ENCODE data around the gene UTP25.
"Not testable (repeated sequence)": the region's sequence is repeated elsewhere in the genome, so short reads cannot be mapped to it uniquely, and the experiment has no call there.

UTP25 gene

GRCh38 chr1:209882286-209882685 is 54.5 kb downstream of the UTP25 start:
- Histone ChIP-seq H3K9me3 (ENCODE audit: control insufficient read depth, insufficient read depth, low read length) (no peaks in the 10 kb centered on the region), H3K4me1 (ENCODE audit: insufficient read depth, low read length) (peaks cover 21% of the 10 kb centered on the region), H3K36me3 (ENCODE audit: insufficient read depth, low read length) (no peaks in the 10 kb centered on the region), H3K9ac (ENCODE audit: low read depth, low read length) (no peak overlapping the region)

- Histone ChIP-seq H3K36me3 (ENCODE audit: insufficient read depth, low read length) (no peaks in the 10 kb centered on the region), H3K9me3 (ENCODE audit: control insufficient read depth, insufficient read depth, low read length) (no peaks in the 10 kb centered on the region), H3K4me1 (ENCODE audit: insufficient read depth, low read length) (peaks cover 21% of the 10 kb centered on the region), H3K9ac (ENCODE audit: low read depth, low read length) (no peak overlapping the region)
Observed at GRCh38 chr1:209882942-209883340, 55.2 kb downstream of the UTP25 start.

GRCh38 chr1:209883341-209883971 is 55.7 kb downstream of the UTP25 start:
- Histone ChIP-seq H3K9ac (ENCODE audit: low read depth, low read length) (no peak overlapping the region), H3K9me3 (ENCODE audit: control insufficient read depth, insufficient read depth, low read length) (no peaks in the 10 kb centered on the region), H3K36me3 (ENCODE audit: insufficient read depth, low read length) (no peaks in the 10 kb centered on the region)

GRCh38 chr1:209884249-209884648 is 56.5 kb downstream of the UTP25 start:
- Histone ChIP-seq H3K36me3 (ENCODE audit: insufficient read depth, low read length) (no peaks in the 10 kb centered on the region), H3K9ac (ENCODE audit: low read depth, low read length) (no peak overlapping the region), H3K4me1 (ENCODE audit: insufficient read depth, low read length) (peaks cover 21% of the 10 kb centered on the region), H3K9me3 (ENCODE audit: control insufficient read depth, insufficient read depth, low read length) (no peaks in the 10 kb centered on the region)

More at GRCh38 chr1:209883341-209883971, 55.7 kb downstream of the UTP25 start:
- H3K4me1 ChIP-seq (ENCODE audit: insufficient read depth, low read length), result peaks cover 21% of the 10 kb centered on the region

- H3K36me3 ChIP-seq (ENCODE audit: insufficient read depth, low read length), result no peaks in the 10 kb centered on the region
- H3K4me1 ChIP-seq (ENCODE audit: insufficient read depth, low read length), result peaks cover 21% of the 10 kb centered on the region
- no peak overlapping the region for H3K9ac ChIP-seq (ENCODE audit: low read depth, low read length)
- no peaks in the 10 kb centered on the region for H3K9me3 ChIP-seq (ENCODE audit: control insufficient read depth, insufficient read depth, low read length)
Observed at GRCh38 chr1:209884665-209885117, 56.9 kb downstream of the UTP25 start.

- Histone ChIP-seq H3K9me3 (ENCODE audit: control insufficient read depth, insufficient read depth, low read length) (no peaks in the 10 kb centered on the region), H3K36me3 (ENCODE audit: insufficient read depth, low read length) (no peaks in the 10 kb centered on the region), H3K4me1 (ENCODE audit: insufficient read depth, low read length) (peaks cover 21% of the 10 kb centered on the region), H3K9ac (ENCODE audit: low read depth, low read length) (no peak overlapping the region)
Observed at GRCh38 chr1:209885403-209886218, 57.8 kb downstream of the UTP25 start.

- Histone ChIP-seq H3K36me3 (ENCODE audit: insufficient read depth, low read length) (no peaks in the 10 kb centered on the region), H3K4me1 (ENCODE audit: insufficient read depth, low read length) (peaks cover 21% of the 10 kb centered on the region), H3K9ac (ENCODE audit: low read depth, low read length) (no peak overlapping the region), H3K9me3 (ENCODE audit: control insufficient read depth, insufficient read depth, low read length) (no peaks in the 10 kb centered on the region)
Observed at GRCh38 chr1:209886219-209886536, 58.4 kb downstream of the UTP25 start.

GRCh38 chr1:209888291-209889076 is 60.7 kb downstream of the UTP25 start:
- H3K36me3 ChIP-seq (ENCODE audit: insufficient read depth, low read length); H3K9ac ChIP-seq (ENCODE audit: low read depth, low read length): not testable (repeated sequence)
- peaks cover 21% of the 10 kb centered on the region for H3K4me1 ChIP-seq (ENCODE audit: insufficient read depth, low read length)

GRCh38 chr1:209889077-209889418 is 61.3 kb downstream of the UTP25 start:
- Histone ChIP-seq H3K36me3 (ENCODE audit: insufficient read depth, low read length) (no peaks in the 10 kb centered on the region), H3K9me3 (ENCODE audit: control insufficient read depth, insufficient read depth, low read length) (no peaks in the 10 kb centered on the region), H3K9ac (ENCODE audit: low read depth, low read length) (no peak overlapping the region), H3K4me1 (ENCODE audit: insufficient read depth, low read length) (peaks cover 16% of the 10 kb centered on the region)

More at GRCh38 chr1:209888291-209889076, 60.7 kb downstream of the UTP25 start:
- not testable (repeated sequence) for H3K9me3 ChIP-seq (ENCODE audit: control insufficient read depth, insufficient read depth, low read length)

GRCh38 chr1:209890641-209891330 is 63.0 kb downstream of the UTP25 start:
- no peaks in the 10 kb centered on the region for H3K9me3 ChIP-seq (ENCODE audit: control insufficient read depth, insufficient read depth, low read length)
- no peaks in the 10 kb centered on the region for H3K36me3 ChIP-seq (ENCODE audit: insufficient read depth, low read length)
- H3K4me1 ChIP-seq (ENCODE audit: insufficient read depth, low read length), result peaks cover under 1% of the 10 kb centered on the region
- no peak overlapping the region for H3K9ac ChIP-seq (ENCODE audit: low read depth, low read length)

GRCh38 chr1:209893751-209894150 is 66.0 kb downstream of the UTP25 start:
- Histone ChIP-seq H3K9ac (ENCODE audit: low read depth, low read length) (no peak overlapping the region), H3K9me3 (ENCODE audit: control insufficient read depth, insufficient read depth, low read length) (no peaks in the 10 kb centered on the region), H3K4me1 (ENCODE audit: insufficient read depth, low read length) (0 out of 2 replicates have a peak, but pooled peaks cover 3% of the 10 kb centered on the region), H3K36me3 (ENCODE audit: insufficient read depth, low read length) (no peaks in the 10 kb centered on the region)

- Histone ChIP-seq H3K9ac (ENCODE audit: low read depth, low read length) (no peak overlapping the region), H3K36me3 (ENCODE audit: insufficient read depth, low read length) (no peaks in the 10 kb centered on the region), H3K9me3 (ENCODE audit: control insufficient read depth, insufficient read depth, low read length) (no peaks in the 10 kb centered on the region), H3K4me1 (ENCODE audit: insufficient read depth, low read length) (0 out of 2 replicates have a peak, but pooled peaks cover 3% of the 10 kb centered on the region)
Observed at GRCh38 chr1:209895709-209896108, 67.9 kb downstream of the UTP25 start.

GRCh38 chr1:209896346-209896745 is 68.6 kb downstream of the UTP25 start:
- Histone ChIP-seq H3K4me1 (ENCODE audit: insufficient read depth, low read length) (0 out of 2 replicates have a peak, but pooled peaks cover 3% of the 10 kb centered on the region), H3K36me3 (ENCODE audit: insufficient read depth, low read length) (no peaks in the 10 kb centered on the region), H3K9ac (ENCODE audit: low read depth, low read length) (no peak overlapping the region), H3K9me3 (ENCODE audit: control insufficient read depth, insufficient read depth, low read length) (no peaks in the 10 kb centered on the region)

GRCh38 chr1:209898271-209898670 is 70.5 kb downstream of the UTP25 start:
- not testable (repeated sequence) for H3K9ac ChIP-seq (ENCODE audit: low read depth, low read length); H3K4me1 ChIP-seq (ENCODE audit: insufficient read depth, low read length); H3K36me3 ChIP-seq (ENCODE audit: insufficient read depth, low read length); H3K9me3 ChIP-seq (ENCODE audit: control insufficient read depth, insufficient read depth, low read length)
